GM10847 (cell line): ENCODE results near the gene GRIA3.

Experiments
- POLR2A ChIP-seq: IDR thresholded peaks from 2 replicates; pipeline ENCODE4 v1.6.1; 2011; ENCODE audit not compliant: insufficient read length; ENCODE audit errors: extremely low read depth

Gene GRIA3

GRCh38 chrX:123181233-123181914, 2.7 kb upstream of the GRIA3 start:
- TF ChIP-seq POLR2A, result no peak

- no peak for TF ChIP-seq POLR2A
These were observed 793 bp downstream of the GRIA3 start for GRCh38 chrX:123184866-123185276.

- TF ChIP-seq POLR2A, result no peak
These were observed 1.6 kb downstream of the GRIA3 start for GRCh38 chrX:123185721-123186120.

- TF ChIP-seq POLR2A, result no peak
These were observed 2.7 kb downstream of the GRIA3 start for GRCh38 chrX:123186801-123187200.

GRCh38 chrX:123188081-123188480, 4.0 kb downstream of the GRIA3 start:
- no peak for TF ChIP-seq POLR2A

GRCh38 chrX:123189338-123189737, 5.3 kb downstream of the GRIA3 start:
- no peak for TF ChIP-seq POLR2A

- no peak for TF ChIP-seq POLR2A
These were observed 6.0 kb downstream of the GRIA3 start for GRCh38 chrX:123190096-123190495.

- TF ChIP-seq POLR2A, result no peak
These were observed 9.0 kb downstream of the GRIA3 start for GRCh38 chrX:123193101-123193500.

GRCh38 chrX:123199338-123199737, 15.3 kb downstream of the GRIA3 start:
- TF ChIP-seq POLR2A, result no peak

GRCh38 chrX:123201720-123202119, 17.6 kb downstream of the GRIA3 start:
- TF ChIP-seq POLR2A, result no peak

GRCh38 chrX:123202523-123202922, 18.4 kb downstream of the GRIA3 start:
- TF ChIP-seq POLR2A, result no peak

GRCh38 chrX:123203772-123204171, 19.7 kb downstream of the GRIA3 start:
- TF ChIP-seq POLR2A, result no peak

- TF ChIP-seq POLR2A, result no peak
These were observed 22.1 kb downstream of the GRIA3 start for GRCh38 chrX:123206176-123206575.

- TF ChIP-seq POLR2A, result no peak
These were observed 26.2 kb downstream of the GRIA3 start for GRCh38 chrX:123210252-123210651.

- TF ChIP-seq POLR2A, result no peak
These were observed 31.5 kb downstream of the GRIA3 start for GRCh38 chrX:123215397-123216089.

GRCh38 chrX:123217077-123217476, 33.0 kb downstream of the GRIA3 start:
- no peak for TF ChIP-seq POLR2A

GRCh38 chrX:123217728-123218127, 33.6 kb downstream of the GRIA3 start:
- TF ChIP-seq POLR2A, result no peak
